Spleen (tissue), 7 donors: Measurements from ENCODE around the gene MMP14.

Experiments
- POLR2A ChIP-seq, 3 donors: fragments of 450-650 bp; IDR thresholded peaks; one replicate each; pipeline ENCODE4 v1.5.1; 2017; ENCODE audit warnings: antibody characterized with exemption in 3 of 3, mild to moderate bottlenecking in 1 of 3
- TF ChIP-seq, protein P1 (sequence below), 11 experiments: fragments of 200-600 bp in 7 of 11; fragments of 450-650 bp in 4 of 11; sonication (generic) in 4 of 11; IDR thresholded peaks in 8 of 11; conservative IDR thresholded peaks in 3 of 11; 1 replicate in 7 of 11; 2 replicates in 4 of 11; pipeline versions ENCODE4 v1.4.0 to v1.8.0; 2016 to 2021; ENCODE audit warnings: antibody characterized with exemption in 11 of 11, inconsistent platforms in 4 of 11, mild to moderate bottlenecking in 1 of 11
- donor health status: DM: no; HTN: no; CAD: no; lungs with moderate emphysema.
- donor health status: DM: no; HTN: no; CAD: no.
- donor health status: DM: no; HTN: no; CAD: no.

DNA sequence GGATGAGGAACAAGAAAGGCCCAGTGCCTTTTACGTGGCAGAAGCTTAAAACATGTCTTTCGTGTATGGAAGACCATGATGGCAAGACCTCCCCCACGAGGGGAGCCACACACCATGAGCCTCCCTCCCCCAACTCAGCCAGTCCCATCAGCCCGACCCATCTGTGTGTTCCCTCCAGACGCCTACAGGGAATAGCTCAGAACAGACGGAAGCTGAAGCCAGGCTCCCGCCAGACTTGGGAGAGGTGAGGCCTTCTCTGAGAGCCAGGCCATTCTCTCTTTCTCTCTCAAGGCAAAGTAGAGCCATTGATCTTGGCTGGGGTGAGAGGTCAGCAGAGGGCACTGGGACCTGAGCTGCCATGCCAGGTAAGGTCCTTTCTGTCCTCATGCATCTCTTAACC lies 56.1 kb downstream of the MMP14 start:
- TF ChIP-seq, protein P1, sequence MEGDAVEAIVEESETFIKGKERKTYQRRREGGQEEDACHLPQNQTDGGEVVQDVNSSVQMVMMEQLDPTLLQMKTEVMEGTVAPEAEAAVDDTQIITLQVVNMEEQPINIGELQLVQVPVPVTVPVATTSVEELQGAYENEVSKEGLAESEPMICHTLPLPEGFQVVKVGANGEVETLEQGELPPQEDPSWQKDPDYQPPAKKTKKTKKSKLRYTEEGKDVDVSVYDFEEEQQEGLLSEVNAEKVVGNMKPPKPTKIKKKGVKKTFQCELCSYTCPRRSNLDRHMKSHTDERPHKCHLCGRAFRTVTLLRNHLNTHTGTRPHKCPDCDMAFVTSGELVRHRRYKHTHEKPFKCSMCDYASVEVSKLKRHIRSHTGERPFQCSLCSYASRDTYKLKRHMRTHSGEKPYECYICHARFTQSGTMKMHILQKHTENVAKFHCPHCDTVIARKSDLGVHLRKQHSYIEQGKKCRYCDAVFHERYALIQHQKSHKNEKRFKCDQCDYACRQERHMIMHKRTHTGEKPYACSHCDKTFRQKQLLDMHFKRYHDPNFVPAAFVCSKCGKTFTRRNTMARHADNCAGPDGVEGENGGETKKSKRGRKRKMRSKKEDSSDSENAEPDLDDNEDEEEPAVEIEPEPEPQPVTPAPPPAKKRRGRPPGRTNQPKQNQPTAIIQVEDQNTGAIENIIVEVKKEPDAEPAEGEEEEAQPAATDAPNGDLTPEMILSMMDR (IDR thresholded peaks at IDR 0.05 in 8 of 11, conservative IDR thresholded peaks at IDR 0.05 in 3 of 11) = no peak
- TF ChIP-seq POLR2A (IDR thresholded peaks at IDR 0.05) = no peak
